IMR-90 (cell line): ENCODE measurements around the gene TNS1.

Source experiments
- CEBPB ChIP-seq: IDR thresholded peaks from 2 replicates; pipeline ENCODE4 v1.6.1; 2012; ENCODE audit warnings: low read depth, low read length, improper control_type of control experiment
- CTCF ChIP-seq: conservative IDR thresholded peaks from 2 replicates; pipeline ENCODE4 v1.5.1; 2012; ENCODE audit warnings: mild to moderate bottlenecking, low read depth, low read length, improper control_type of control experiment
- MAFK ChIP-seq: IDR thresholded peaks from 2 replicates; pipeline ENCODE4 v1.6.1; 2012; ENCODE audit warnings: low read depth, low read length, improper control_type of control experiment
- MAZ ChIP-seq: IDR thresholded peaks from 2 replicates; pipeline ENCODE4 v1.6.1; 2012; ENCODE audit warnings: low read depth, mild to moderate bottlenecking, low read length, improper control_type of control experiment, moderate library complexity, borderline replicate concordance
- MXI1 ChIP-seq: IDR thresholded peaks from 2 replicates; pipeline ENCODE4 v1.6.1; 2012; ENCODE audit warnings: low read depth, mild to moderate bottlenecking, low read length, moderate library complexity, borderline replicate concordance
- NFE2L2 ChIP-seq: fragments of 150-350 bp; IDR thresholded peaks from 2 replicates; pipeline ENCODE4 v1.6.1; 2016; ENCODE audit warnings: low read depth, mild to moderate bottlenecking, low read length
- POLR2A ChIP-seq: IDR thresholded peaks from 2 replicates; pipeline ENCODE4 v1.6.1; 2012; ENCODE audit warnings: mild to moderate bottlenecking, low read depth, low read length
- RCOR1 ChIP-seq: IDR thresholded peaks from 2 replicates; pipeline ENCODE4 v1.6.1; 2012; ENCODE audit warnings: mild to moderate bottlenecking, low read length, improper control_type of control experiment; ENCODE audit not compliant: insufficient replicate concordance

- TF ChIP-seq POLR2A (no peak), MAFK (no peak), MXI1 (no peak), CTCF (no peak), MAZ (no peak; the same call in 1 of the 2 replicates), RCOR1 (no peak), CEBPB (no peak), NFE2L2 (no peak)
Measured at GRCh38 chr2:217903859-217904613, 98.8 kb downstream of the TNS1 start.
